SK-N-SH (cell line): ENCODE results near the gene ELOVL2.

Experiments used
- CTCF ChIP-seq: fragments of 200-600 bp; sonication (generic); IDR thresholded peaks from 2 replicates; pipeline ENCODE4 v1.6.1; 2017; ENCODE audit warnings: antibody characterized with exemption, mild to moderate bottlenecking, moderate library complexity
- EZH2phosphoT487 ChIP-seq: fragments of 200-600 bp; sonication (generic); IDR thresholded peaks from 2 replicates; pipeline ENCODE4 v1.6.1; 2017; ENCODE audit warnings: low read depth, mixed run types, mild to moderate bottlenecking, antibody characterized with exemption, moderate library complexity, borderline replicate concordance

- no peak for TF ChIP-seq EZH2phosphoT487
- TF ChIP-seq CTCF = no peak
Observed at GRCh38 chr6:11083956-11084355, 39.9 kb upstream of the ELOVL2 start.
